HL-60 (cell line): ENCODE data around the gene MRM1.
A peak's percentile ranks its signal among the peaks of the same experiment; 100 is the strongest.

ENCODE experiments used
- DNase-seq, 2 experiments: peaks; one replicate each; pipeline ENCODE4 v3.0.0-alpha.2; 2010 to 2020; ENCODE audit warnings: low read depth in 1 of 2, low spot score in 1 of 2
- H3K27ac ChIP-seq: fragments of 250-450 bp; sonication (Bioruptor Pico); replicated peaks from 2 replicates; pipeline ENCODE4 v1.5.1; 2020; ENCODE audit warnings: mild to moderate bottlenecking, moderate library complexity
- H3K27me3 ChIP-seq: fragments of 250-450 bp; sonication (Bioruptor Pico); 2 replicates; pipeline ENCODE4 v1.5.1; 2021; ENCODE audit warnings: mild to moderate bottlenecking, moderate library complexity; ENCODE audit not compliant: insufficient read depth, poor library complexity, severe bottlenecking
- H3K4me3 ChIP-seq: replicated peaks from 2 replicates; pipeline ENCODE4 v1.5.1; 2011; ENCODE audit warnings: mild to moderate bottlenecking, control low read depth, low read length; ENCODE audit not compliant: insufficient read depth
- CTCF ChIP-seq: IDR thresholded peaks from one replicate; pipeline ENCODE4 v1.5.1; 2011; ENCODE audit warnings: low read length, control low read depth, inconsistent platforms; ENCODE audit not compliant: insufficient read depth
- GABPA ChIP-seq: IDR thresholded peaks from 2 replicates; pipeline ENCODE4 v1.6.1; 2012; ENCODE audit warnings: low read depth
- POLR2AphosphoS5 ChIP-seq: IDR thresholded peaks from 2 replicates; pipeline ENCODE4 v1.6.1; 2012; ENCODE audit warnings: low read depth
- REST ChIP-seq: IDR thresholded peaks from 2 replicates; pipeline ENCODE4 v1.6.1; 2012; ENCODE audit warnings: low read depth; ENCODE audit not compliant: insufficient replicate concordance
- SPI1 ChIP-seq: IDR thresholded peaks from 2 replicates; pipeline ENCODE4 v1.6.1; 2012; ENCODE audit warnings: low read depth, mild to moderate bottlenecking, borderline replicate concordance

The MRM1 gene

GRCh38 chr17:36623281-36623680 lies 21.9 kb downstream of the MRM1 start:
- Histone ChIP-seq H3K27ac (no peak overlapping the region), H3K4me3 (no peak overlapping the region), H3K27me3 (no peaks in the 10 kb centered on the region)
- TF ChIP-seq POLR2AphosphoS5 (no peak), GABPA (no peak), SPI1 (no peak), CTCF (no peak), REST (no peak)
- DNase-seq = no peak

GRCh38 chr17:36625188-36625587 lies 23.8 kb downstream of the MRM1 start:
- TF ChIP-seq POLR2AphosphoS5 (no peak), SPI1 (peak; percentile 27; the same call in 1 of the 2 replicates), GABPA (no peak), CTCF (no peak)

GRCh38 chr17:36627101-36627500 lies 25.7 kb downstream of the MRM1 start:
- Histone ChIP-seq H3K4me3 (no peak overlapping the region), H3K27ac (no peak overlapping the region), H3K27me3 (no peaks in the 10 kb centered on the region)
- TF ChIP-seq GABPA (no peak), CTCF (no peak), SPI1 (no peak), REST (no peak)
- no peak for DNase-seq

More at GRCh38 chr17:36625188-36625587, 23.8 kb downstream of the MRM1 start:
- Histone ChIP-seq H3K4me3 (no peak overlapping the region), H3K27ac (no peak overlapping the region), H3K27me3 (no peaks in the 10 kb centered on the region)
- DNase-seq = no peak

- no peak overlapping the region for H3K27ac ChIP-seq
- DNase-seq = no peak
- TF ChIP-seq GABPA = no peak
- TF ChIP-seq CTCF = no peak
- no peak for TF ChIP-seq SPI1
- no peak for TF ChIP-seq POLR2AphosphoS5
- TF ChIP-seq REST = no peak
Measured at GRCh38 chr17:36628576-36628975, 27.2 kb downstream of the MRM1 start.

More at GRCh38 chr17:36628576-36628975, 27.2 kb downstream of the MRM1 start:
- Histone ChIP-seq H3K4me3 (no peak overlapping the region), H3K27me3 (no peaks in the 10 kb centered on the region)
